AG04449 (cell line): Measurements from ENCODE around the gene C1orf226.
"Not testable (repeated sequence)": the region's sequence is repeated elsewhere in the genome, so short reads cannot be mapped to it uniquely, and the experiment has no call there.

Experiments used
- CTCF ChIA-PET: fragments of 350-600 bp; formaldehyde crosslinking; extraction: SDS; loops from one replicate; lab custom pipeline; 2021; ENCODE audit warnings: antibody characterized with exemption; lab: Yijun Ruan, JAX
- POLR2A ChIA-PET: fragments of 400-600, 350-600 bp; formaldehyde crosslinking; extraction: SDS; loops from one replicate; lab custom pipeline; 2020; ENCODE audit warnings: antibody characterized with exemption, inconsistent platforms; lab: Yijun Ruan, JAX
- DNase-seq: peaks from one replicate; pipeline ENCODE4 v3.0.0-alpha.2; 2010; ENCODE audit warnings: low read depth, low spot score
- H3K4me3 ChIP-seq: 2 replicates; pipeline ENCODE4 v1.5.1; 2011; ENCODE audit warnings: low read depth, mild to moderate bottlenecking, control low read depth, low read length
- TF ChIP-seq, protein P1 (sequence below): IDR thresholded peaks from one replicate; pipeline ENCODE4 v1.5.1; 2011; ENCODE audit warnings: mild to moderate bottlenecking, moderate library complexity, low read length, control low read depth, inconsistent platforms; ENCODE audit not compliant: insufficient read depth; ENCODE audit errors: missing control alignments

The C1orf226 gene

GRCh38 chr1:162416909-162417308, 35.4 kb downstream of the C1orf226 start:
- no peak overlapping the region for H3K4me3 ChIP-seq
- POLR2A ChIA-PET = no interaction called here
- CTCF ChIA-PET = no interaction called here
- TF ChIP-seq, protein P1, sequence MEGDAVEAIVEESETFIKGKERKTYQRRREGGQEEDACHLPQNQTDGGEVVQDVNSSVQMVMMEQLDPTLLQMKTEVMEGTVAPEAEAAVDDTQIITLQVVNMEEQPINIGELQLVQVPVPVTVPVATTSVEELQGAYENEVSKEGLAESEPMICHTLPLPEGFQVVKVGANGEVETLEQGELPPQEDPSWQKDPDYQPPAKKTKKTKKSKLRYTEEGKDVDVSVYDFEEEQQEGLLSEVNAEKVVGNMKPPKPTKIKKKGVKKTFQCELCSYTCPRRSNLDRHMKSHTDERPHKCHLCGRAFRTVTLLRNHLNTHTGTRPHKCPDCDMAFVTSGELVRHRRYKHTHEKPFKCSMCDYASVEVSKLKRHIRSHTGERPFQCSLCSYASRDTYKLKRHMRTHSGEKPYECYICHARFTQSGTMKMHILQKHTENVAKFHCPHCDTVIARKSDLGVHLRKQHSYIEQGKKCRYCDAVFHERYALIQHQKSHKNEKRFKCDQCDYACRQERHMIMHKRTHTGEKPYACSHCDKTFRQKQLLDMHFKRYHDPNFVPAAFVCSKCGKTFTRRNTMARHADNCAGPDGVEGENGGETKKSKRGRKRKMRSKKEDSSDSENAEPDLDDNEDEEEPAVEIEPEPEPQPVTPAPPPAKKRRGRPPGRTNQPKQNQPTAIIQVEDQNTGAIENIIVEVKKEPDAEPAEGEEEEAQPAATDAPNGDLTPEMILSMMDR = no peak
- no peak for DNase-seq

- POLR2A ChIA-PET = no interaction called here
- CTCF ChIA-PET = no interaction called here
- no peak overlapping the region for H3K4me3 ChIP-seq
- TF ChIP-seq, protein P1 = no peak
- no peak for DNase-seq
These were observed 36.1 kb downstream of the C1orf226 start for GRCh38 chr1:162417650-162418049.

GRCh38 chr1:162418584-162418983, 37.1 kb downstream of the C1orf226 start:
- H3K4me3 ChIP-seq, CTCF ChIA-PET, POLR2A ChIA-PET, DNase-seq: not testable (repeated sequence)

DNA sequence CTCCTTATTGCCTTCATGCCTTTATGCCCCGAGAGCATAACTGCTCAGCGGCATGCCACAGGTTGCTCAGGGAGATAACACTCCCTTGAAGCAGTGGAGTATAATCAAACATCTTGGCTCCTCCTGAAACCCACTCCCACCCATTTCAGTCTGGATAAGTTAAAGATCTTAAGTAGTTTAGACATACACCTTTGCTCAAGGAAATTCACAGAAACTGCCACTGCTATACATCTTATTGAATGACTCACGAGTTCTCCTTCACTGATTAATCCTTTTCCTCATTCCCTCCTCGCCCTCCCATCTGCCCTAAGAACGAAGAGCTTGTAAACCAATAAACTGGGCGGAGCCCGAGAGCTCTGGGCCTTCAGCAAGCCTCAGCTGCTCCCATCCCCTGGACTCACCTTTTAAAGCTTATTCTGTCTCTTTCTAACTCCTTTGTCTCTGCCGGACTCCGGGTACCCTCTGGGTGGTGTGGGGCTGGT, 38.0 kb downstream of the C1orf226 start:
- POLR2A ChIA-PET, H3K4me3 ChIP-seq, DNase-seq, CTCF ChIA-PET: not testable (repeated sequence)

- POLR2A ChIA-PET = no interaction called here
- DNase-seq = no peak
- TF ChIP-seq, protein P1 = no peak
- CTCF ChIA-PET = no interaction called here
- no peak overlapping the region for H3K4me3 ChIP-seq
These were observed 38.6 kb downstream of the C1orf226 start for GRCh38 chr1:162420120-162420519.

GRCh38 chr1:162421258-162422164, 40.0 kb downstream of the C1orf226 start:
- no peak overlapping the region for H3K4me3 ChIP-seq
- ChIA-PET CTCF (no interaction called here), POLR2A (no interaction called here)
- no peak for DNase-seq
- TF ChIP-seq, protein P1 = no peak

DNA sequence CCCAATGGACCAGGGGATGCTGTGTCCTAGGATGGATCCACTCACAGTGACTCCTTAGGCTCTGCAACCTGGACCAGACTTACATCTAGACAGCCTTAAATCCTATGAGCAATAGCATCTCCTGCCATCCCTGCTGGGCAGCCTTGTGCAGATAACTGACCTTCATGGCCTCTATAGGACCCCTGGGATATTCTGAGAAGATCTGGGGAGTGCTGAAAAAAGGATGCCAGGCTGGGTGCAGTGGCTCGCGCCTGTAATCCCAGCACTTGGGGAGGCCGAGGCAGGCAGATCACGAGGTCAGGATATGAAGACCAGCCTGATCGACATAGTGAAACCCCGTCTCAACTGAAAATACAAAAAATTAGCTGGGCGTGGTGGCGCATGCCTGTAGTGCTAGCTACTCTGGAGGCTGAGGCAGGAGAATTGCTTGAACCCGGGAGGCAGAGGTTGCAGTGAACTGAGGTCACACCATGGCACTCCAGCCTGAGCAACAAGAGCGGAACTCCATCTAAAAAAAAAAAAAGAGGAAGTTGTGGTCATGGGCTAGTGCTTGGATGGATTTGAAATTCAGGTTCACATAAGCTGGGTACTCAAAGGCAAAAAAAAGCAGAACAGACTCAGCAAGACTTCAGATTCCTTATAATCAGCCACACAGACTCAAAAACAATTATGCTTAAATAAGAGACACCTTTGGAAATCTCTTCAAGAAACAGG, 41.3 kb downstream of the C1orf226 start:
- TF ChIP-seq, protein P1 = no peak
- no peak overlapping the region for H3K4me3 ChIP-seq
- ChIA-PET POLR2A (no interaction called here), CTCF (no interaction called here)
- no peak for DNase-seq
